ENCODE data around the gene RHOG. TPM values are rescaled to one million over a fixed set of nuclear protein-coding genes. Genes with fewer than 3 reads are reported as not detected.

Gene RHOG
- total and polyA plus RNA-seq, 10 donors = 102 to 256 (median 150) TPM

DNA sequence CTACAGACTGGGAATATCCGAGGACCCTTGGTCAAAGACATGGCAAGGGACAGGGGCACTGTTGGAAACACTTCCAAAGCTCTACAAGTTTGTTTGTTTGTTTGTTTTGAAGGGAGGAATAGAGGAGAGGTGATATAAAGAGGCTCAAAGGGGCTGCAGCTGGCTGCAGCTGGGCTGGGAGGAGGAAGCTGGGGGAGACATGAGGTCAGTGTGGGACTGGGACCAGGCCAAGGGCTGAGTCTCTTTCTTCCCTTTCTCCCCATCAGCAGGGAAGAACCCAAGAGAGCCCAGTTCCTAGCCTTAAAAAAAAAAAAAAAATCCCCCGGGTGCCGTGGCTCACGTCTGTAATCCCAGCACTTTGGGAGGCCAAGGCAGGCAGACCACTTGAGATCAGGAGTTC is 5.0 kb downstream of the RHOG start:
- Histone ChIP-seq H3K9me3 (no peaks in the 10 kb centered on the region), H3K4me1 (peaks cover 74 to 95% (median 88%) of the 10 kb centered on the region in 6 donors), H3K4me3 (peak overlapping the region in 4 of 8 donors; percentile 70 to 96 (median 88)), H3K27ac (peak overlapping the region; percentile 22 to 100 (median 98)), H3K27me3 (replicated peaks in 1 of 7) (no peaks in the 10 kb centered on the region), H3K36me3 (peaks cover 0 to 50% (median under 1%) of the 10 kb centered on the region in 6 donors)
- WGBS, 5 donors = 32 to 52% (median 38%) methylated on average over 4 of the region's 4 CpGs
- peak; percentile 70 for DNase-seq
- intact Hi-C loops (cut with DNase I; ENCODE audit: low total_unique reads) = no loop called here
- TF ChIP-seq CTCF (IDR thresholded peaks at IDR 0.05 in 8 of 11, conservative IDR thresholded peaks at IDR 0.05 in 3 of 11) = no peak
- no peak for TF ChIP-seq POLR2A (IDR thresholded peaks at IDR 0.05)
- peak in 1 of 3 donors; percentile 28 for TF ChIP-seq POLR2AphosphoS5 (IDR thresholded peaks at IDR 0.05)

- 31 to 46% (median 38%) methylated on average over 7 of the region's 7 CpGs for WGBS, 5 donors
- H3K9me3 ChIP-seq = no peaks in the 10 kb centered on the region
- peak overlapping the region; percentile 22 to 100 (median 98) for H3K27ac ChIP-seq
- peak overlapping the region in 7 of 8 donors; percentile 1 to 96 (median 17) for H3K4me3 ChIP-seq
- intact Hi-C loops (cut with DNase I; ENCODE audit: low total_unique reads) = no loop called here
- TF ChIP-seq POLR2A (IDR thresholded peaks at IDR 0.05) (no peak), POLR2AphosphoS5 (IDR thresholded peaks at IDR 0.05) (peak; percentile 71 to 84 (median 74)), CTCF (IDR thresholded peaks at IDR 0.05 in 8 of 11, conservative IDR thresholded peaks at IDR 0.05 in 3 of 11) (no peak)
- no peaks in the 10 kb centered on the region for H3K27me3 ChIP-seq (replicated peaks in 1 of 7)
- H3K36me3 ChIP-seq = peaks cover 0 to 59% (median 9%) of the 10 kb centered on the region in 6 donors
- peaks cover 79 to 100% (median 96%) of the 10 kb centered on the region in 6 donors for H3K4me1 ChIP-seq
- DNase-seq = peak; percentile 91
Measured at GRCh38 chr11:3834664-3835461, 5.9 kb downstream of the RHOG start.

GRCh38 chr11:3834349-3834663 is 6.5 kb downstream of the RHOG start:
- H3K27me3 ChIP-seq (replicated peaks in 1 of 7) = no peaks in the 10 kb centered on the region
- H3K36me3 ChIP-seq = peaks cover 0 to 65% (median 14%) of the 10 kb centered on the region in 6 donors
- peak overlapping the region in 6 of 8 donors; percentile 5 to 96 (median 44) for H3K4me3 ChIP-seq
- intact Hi-C loops (cut with DNase I; ENCODE audit: low total_unique reads) = no loop called here
- WGBS, 5 donors = 19 to 41% (median 23%) methylated on average over 4 of the region's 4 CpGs
- TF ChIP-seq POLR2AphosphoS5 (IDR thresholded peaks at IDR 0.05) (no peak), POLR2A (IDR thresholded peaks at IDR 0.05) (no peak), CTCF (IDR thresholded peaks at IDR 0.05 in 8 of 11, conservative IDR thresholded peaks at IDR 0.05 in 3 of 11) (no peak)
- H3K27ac ChIP-seq = peak overlapping the region; percentile 22 to 100 (median 98)
- peaks cover 79 to 100% (median 99%) of the 10 kb centered on the region in 6 donors for H3K4me1 ChIP-seq
- no peak for DNase-seq
- H3K9me3 ChIP-seq = no peaks in the 10 kb centered on the region

DNA sequence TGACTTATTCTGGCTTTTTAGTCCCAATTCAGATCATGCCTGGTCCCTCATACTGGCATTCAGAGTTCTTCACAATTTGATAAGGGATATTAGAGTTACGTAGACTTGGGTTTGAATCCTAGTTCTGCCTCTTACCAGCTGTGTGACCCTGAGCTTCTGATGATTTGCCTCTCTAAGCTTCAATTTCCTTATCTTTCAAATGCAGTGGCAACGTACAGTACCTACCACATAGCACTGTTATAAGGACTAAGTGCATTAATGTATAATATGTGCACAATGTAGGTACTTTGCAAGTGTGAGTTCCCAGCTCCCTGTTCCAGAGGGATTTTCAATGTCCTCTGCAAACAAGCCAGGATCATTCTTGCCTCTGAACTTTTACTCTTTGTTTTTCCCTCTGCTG is 7.3 kb downstream of the RHOG start:
- peak overlapping the region in 1 of 8 donors; percentile 96 for H3K4me3 ChIP-seq
- no peak for DNase-seq
- intact Hi-C loops (cut with DNase I; ENCODE audit: low total_unique reads) = no loop called here
- H3K9me3 ChIP-seq = no peaks in the 10 kb centered on the region
- H3K36me3 ChIP-seq = peaks cover 0 to 73% (median 17%) of the 10 kb centered on the region in 6 donors
- WGBS, 5 donors = 59 to 76% (median 63%) methylated on average over 2 of the region's 2 CpGs
- no peaks in the 10 kb centered on the region for H3K27me3 ChIP-seq (replicated peaks in 1 of 7)
- TF ChIP-seq CTCF (IDR thresholded peaks at IDR 0.05 in 8 of 11, conservative IDR thresholded peaks at IDR 0.05 in 3 of 11) (no peak), POLR2A (IDR thresholded peaks at IDR 0.05) (no peak), POLR2AphosphoS5 (IDR thresholded peaks at IDR 0.05) (no peak)
- peak overlapping the region in 7 of 8 donors; percentile 98 to 100 (median 99) for H3K27ac ChIP-seq
- peaks cover 72 to 98% (median 94%) of the 10 kb centered on the region in 6 donors for H3K4me1 ChIP-seq

All from spleen (tissue), 11 donors.